Smooth muscle cell (in vitro differentiated cells): ENCODE measurements around the gene CRACR2B. TPM values are rescaled to one million over a fixed set of nuclear protein-coding genes. Genes with fewer than 3 reads are reported as not detected.
A peak's percentile ranks its signal among the peaks of the same experiment; 100 is the strongest.

Experiments used
- DNase-seq: peaks from one replicate; lab custom pipeline; 2025; ENCODE audit not compliant: unreplicated experiment; lab: John Stamatoyannopoulos, UW
- H2AFZ ChIP-seq: fragments of 200-600 bp; sonication (generic); 2 replicates; pipeline ENCODE4 v1.6.0; 2016; ENCODE audit warnings: antibody characterized with exemption, low read depth, mild to moderate bottlenecking
- H3F3A ChIP-seq: fragments of 200-600 bp; sonication (generic); 2 replicates; pipeline ENCODE4 v1.6.0; 2017; ENCODE audit warnings: antibody characterized with exemption, low read depth
- H3K27ac ChIP-seq: fragments of 200-600 bp; sonication (generic); 2 replicates; pipeline ENCODE4 v1.5.1; 2016; ENCODE audit warnings: low read depth, mild to moderate bottlenecking
- H3K27me3 ChIP-seq: fragments of 200-600 bp; sonication (generic); 2 replicates; pipeline ENCODE4 v1.6.1; 2016; ENCODE audit warnings: low read depth, mild to moderate bottlenecking
- H3K36me3 ChIP-seq: fragments of 200-600 bp; sonication (generic); 2 replicates; pipeline ENCODE4 v1.5.1; 2016; ENCODE audit warnings: low read depth
- H3K4me1 ChIP-seq: fragments of 200-600 bp; sonication (generic); 2 replicates; pipeline ENCODE4 v1.5.1; 2016; ENCODE audit warnings: low read depth
- H3K4me2 ChIP-seq: fragments of 200-600 bp; sonication (generic); 2 replicates; pipeline ENCODE4 v1.6.0; 2016; ENCODE audit warnings: mild to moderate bottlenecking
- H3K4me3 ChIP-seq: fragments of 200-600 bp; sonication (generic); 2 replicates; pipeline ENCODE4 v1.5.1; 2016; ENCODE audit warnings: mild to moderate bottlenecking
- H3K79me2 ChIP-seq: fragments of 200-600 bp; sonication (generic); 2 replicates; pipeline ENCODE4 v1.6.0; 2016; ENCODE audit warnings: low read depth, mild to moderate bottlenecking
- H3K9ac ChIP-seq: fragments of 200-600 bp; sonication (generic); 2 replicates; pipeline ENCODE4 v1.6.0; 2016; ENCODE audit warnings: low read depth
- H3K9me3 ChIP-seq: fragments of 200-600 bp; sonication (generic); replicated peaks from 2 replicates; pipeline ENCODE4 v1.5.1; 2016; ENCODE audit warnings: low read depth
- H4K20me1 ChIP-seq: fragments of 200-600 bp; sonication (generic); 2 replicates; pipeline ENCODE4 v1.6.0; 2016; ENCODE audit warnings: low read depth
- CTCF ChIP-seq: fragments of 200-600 bp; sonication (generic); IDR thresholded peaks from 2 replicates; pipeline ENCODE4 v1.5.1; 2017; ENCODE audit warnings: borderline replicate concordance, mild to moderate bottlenecking, antibody characterized with exemption; ENCODE audit not compliant: insufficient read depth, poor library complexity, severe bottlenecking
- WGBS: methylation state at CpG from one replicate; pipeline ENCODE4 v1.1.7; 2016; ENCODE audit warnings: low lambda C conversion rate; 5-methylcytosine and 5-hydroxymethylcytosine counted together
- polyA plus RNA-seq: library from polyadenylated mRNA; unstranded; fragments of >200 nt; fragmentation: Nextera tagmentation; extraction: Ambion mirVana; gene quantifications from 2 replicates; pipeline ENCODE4 v1.2.1, GENCODE V29; 2016
- total RNA-seq: library from RNA; depleted of rRNA; stranded (reverse); fragments of >200 nt; gene quantifications from 2 replicates; pipeline ENCODE4 v1.2.3, GENCODE V29; 2014

Gene CRACR2B
- total and polyA plus RNA-seq, 2 experiments from 2014 or later, result 0.10 to 0.36 TPM

- Histone ChIP-seq H3K9me3 (no peaks in the 10 kb centered on the region), H3K4me3 (no peak overlapping the region), H3K4me1 (peaks cover 11% of the 10 kb centered on the region), H3K4me2 (peak overlapping the region; percentile 63), H3K36me3 (no peaks in the 10 kb centered on the region), H2AFZ (no peak overlapping the region), H3K79me2 (peaks cover 10% of the 10 kb centered on the region), H3K27ac (no peak overlapping the region), H3F3A (no peaks in the 10 kb centered on the region), H4K20me1 (peaks cover 40% of the 10 kb centered on the region), H3K27me3 (no peaks in the 10 kb centered on the region), H3K9ac (no peak overlapping the region)
- no peak for TF ChIP-seq CTCF
- WGBS, result 85% methylated on average over 34 of the region's 36 CpGs
- DNase-seq, result no peak
Observed at GRCh38 chr11:782264-783174, 45.2 kb upstream of the CRACR2B start.

DNA sequence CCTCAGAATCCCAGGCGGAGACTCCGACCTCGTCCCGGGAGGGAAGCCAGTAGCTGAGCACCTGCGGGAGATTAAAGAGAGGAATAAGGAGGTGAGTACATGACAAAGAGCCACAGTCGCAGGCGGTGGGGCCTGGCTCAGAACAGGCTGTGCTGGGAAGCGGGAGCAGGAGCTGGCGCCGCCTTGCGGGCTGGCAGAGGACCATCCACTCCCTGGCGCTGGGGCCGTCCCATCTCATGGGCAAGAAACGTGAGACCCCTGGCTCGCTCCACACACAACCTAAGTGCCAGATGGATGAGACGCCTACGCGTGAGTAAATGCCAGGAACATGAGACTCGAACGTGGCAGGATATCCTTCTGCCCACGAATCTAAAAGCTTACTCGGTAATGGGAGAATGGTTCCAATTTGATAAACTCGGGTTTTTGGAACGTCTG is 44.1 kb upstream of the CRACR2B start:
- peak; percentile 55 for DNase-seq
- peaks cover 40% of the 10 kb centered on the region for H4K20me1 ChIP-seq
- H3K4me3 ChIP-seq, result no peak overlapping the region
- H3F3A ChIP-seq, result no peaks in the 10 kb centered on the region
- no peak overlapping the region for H2AFZ ChIP-seq
- WGBS, result 8% methylated on average over 24 of the region's 24 CpGs
- H3K4me1 ChIP-seq, result peaks cover 2% of the 10 kb centered on the region
- no peaks in the 10 kb centered on the region for H3K27me3 ChIP-seq
- H3K27ac ChIP-seq, result no peak overlapping the region
- no peak overlapping the region for H3K9ac ChIP-seq
- no peaks in the 10 kb centered on the region for H3K79me2 ChIP-seq
- TF ChIP-seq CTCF, result peak; percentile 61
- no peaks in the 10 kb centered on the region for H3K36me3 ChIP-seq
- peak overlapping the region; percentile 63 for H3K4me2 ChIP-seq
- no peaks in the 10 kb centered on the region for H3K9me3 ChIP-seq

- Histone ChIP-seq H3K4me3 (no peak overlapping the region), H3K9ac (no peak overlapping the region), H2AFZ (no peak overlapping the region), H3K9me3 (no peaks in the 10 kb centered on the region), H4K20me1 (peaks cover 24% of the 10 kb centered on the region), H3K36me3 (no peaks in the 10 kb centered on the region), H3F3A (peaks cover 4% of the 10 kb centered on the region), H3K4me1 (peaks cover 2% of the 10 kb centered on the region), H3K79me2 (no peaks in the 10 kb centered on the region), H3K4me2 (no peak overlapping the region), H3K27ac (no peak overlapping the region), H3K27me3 (no peaks in the 10 kb centered on the region)
- WGBS, result 93% methylated on average over 24 of the region's 24 CpGs
- no peak for TF ChIP-seq CTCF
- DNase-seq, result no peak
Observed at GRCh38 chr11:786235-787083, 41.3 kb upstream of the CRACR2B start.
